HG03196 (cell line): ENCODE results near the gene SNAPC5.
"Not testable (repeated sequence)": the region's sequence is repeated elsewhere in the genome, so short reads cannot be mapped to it uniquely, and the experiment has no call there.

Source experiments
- ATAC-seq: cut with Tn5 transposase; IDR thresholded peaks from one replicate; pipeline ENCODE4 v1.9.1; 2021; ENCODE audit not compliant: unreplicated experiment

SNAPC5 gene

DNA sequence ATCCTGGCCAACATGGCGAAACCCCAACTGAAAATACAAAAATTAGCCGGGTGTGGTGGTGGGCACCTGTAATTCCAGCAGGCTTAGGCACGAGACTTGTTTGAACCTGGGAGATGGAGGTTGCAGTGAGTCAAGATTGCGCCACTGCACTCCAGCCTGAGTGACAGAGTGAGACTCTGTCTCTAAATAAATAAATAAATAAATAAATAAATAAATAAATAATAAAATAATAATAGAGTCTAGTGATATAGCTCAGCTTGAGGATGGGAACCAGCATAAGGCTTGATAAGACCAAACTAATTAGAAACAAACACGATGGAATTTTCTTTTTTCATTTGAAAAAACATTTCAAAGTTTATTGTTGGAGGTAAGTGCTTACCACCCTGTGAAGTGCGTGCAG lies 36.3 kb downstream of the SNAPC5 start:
- not testable (repeated sequence) for ATAC-seq

DNA sequence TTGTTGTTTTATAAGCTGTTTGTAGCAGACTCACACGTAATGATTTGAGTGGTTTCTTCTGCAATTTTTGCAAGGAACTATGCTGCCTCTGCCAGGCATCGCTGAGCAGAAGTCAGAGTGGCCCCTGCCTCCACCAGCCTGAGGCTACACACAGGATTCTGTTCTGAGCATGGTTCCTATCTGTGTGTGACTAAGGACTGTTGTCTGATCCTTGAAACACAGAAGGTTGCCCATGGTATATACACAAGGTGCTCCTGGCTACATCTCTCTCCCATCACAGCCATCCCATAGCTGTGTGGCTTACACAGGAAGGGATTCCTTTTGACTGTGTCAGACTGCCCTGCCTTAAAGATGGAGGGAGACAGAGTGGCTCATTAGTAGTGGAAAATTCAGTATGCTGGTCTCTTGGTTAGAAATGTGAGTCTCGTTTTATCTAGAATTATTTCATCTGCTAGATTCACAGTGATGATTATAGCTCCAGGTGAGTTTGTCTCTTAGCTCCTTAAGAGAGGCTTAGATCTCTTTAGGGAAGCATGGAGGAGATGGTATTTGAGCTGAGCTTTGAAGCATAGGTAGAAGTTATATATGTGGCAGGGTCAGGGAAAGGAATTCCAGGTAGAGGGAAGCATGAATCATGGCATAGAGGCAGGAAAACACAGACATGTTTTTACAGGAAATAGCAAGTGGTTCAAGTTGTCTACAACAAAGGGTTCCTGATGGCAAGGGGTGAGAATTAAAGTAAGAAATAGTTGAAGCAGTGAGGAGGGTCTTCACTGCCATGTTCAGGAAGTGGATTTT lies 37.5 kb downstream of the SNAPC5 start:
- ATAC-seq = no peak

DNA sequence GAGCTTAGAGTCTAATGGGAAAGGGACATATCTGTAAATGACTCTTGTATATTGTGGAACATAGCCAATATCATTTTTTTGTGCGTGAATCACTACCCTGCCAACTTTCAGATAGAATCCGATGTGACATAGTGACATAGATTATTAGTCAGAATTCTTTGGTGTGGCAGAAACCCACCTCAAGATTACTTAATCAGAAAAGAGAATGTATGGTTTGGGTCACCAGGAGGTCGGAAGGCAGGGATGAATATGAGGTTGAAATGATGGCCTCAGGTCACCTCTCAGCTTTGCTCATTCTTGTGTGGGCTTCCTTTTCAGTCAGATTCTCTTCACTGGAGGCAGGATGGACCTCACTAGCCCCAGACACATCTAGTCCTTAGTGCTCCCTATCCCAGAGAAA lies 41.4 kb downstream of the SNAPC5 start:
- no peak for ATAC-seq

DNA sequence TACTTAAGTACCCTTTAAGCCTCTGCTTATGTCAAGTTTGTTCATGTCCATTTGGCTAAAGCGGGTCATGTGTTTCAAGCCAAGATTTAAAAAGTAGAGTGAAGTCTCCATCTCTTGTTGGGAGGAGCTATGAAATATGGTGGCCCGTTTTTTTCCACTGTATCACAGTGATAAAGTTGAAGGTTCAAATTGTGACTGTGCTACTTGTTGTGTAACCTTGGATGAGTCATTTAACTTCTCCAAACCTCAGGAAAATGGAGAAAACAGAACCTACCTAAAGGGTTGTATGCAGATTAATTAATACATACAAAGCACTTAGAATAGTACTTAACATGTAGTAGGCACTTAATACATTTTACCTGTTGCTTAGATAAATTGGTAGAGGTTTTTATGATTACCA lies 43.4 kb downstream of the SNAPC5 start:
- no peak for ATAC-seq

DNA sequence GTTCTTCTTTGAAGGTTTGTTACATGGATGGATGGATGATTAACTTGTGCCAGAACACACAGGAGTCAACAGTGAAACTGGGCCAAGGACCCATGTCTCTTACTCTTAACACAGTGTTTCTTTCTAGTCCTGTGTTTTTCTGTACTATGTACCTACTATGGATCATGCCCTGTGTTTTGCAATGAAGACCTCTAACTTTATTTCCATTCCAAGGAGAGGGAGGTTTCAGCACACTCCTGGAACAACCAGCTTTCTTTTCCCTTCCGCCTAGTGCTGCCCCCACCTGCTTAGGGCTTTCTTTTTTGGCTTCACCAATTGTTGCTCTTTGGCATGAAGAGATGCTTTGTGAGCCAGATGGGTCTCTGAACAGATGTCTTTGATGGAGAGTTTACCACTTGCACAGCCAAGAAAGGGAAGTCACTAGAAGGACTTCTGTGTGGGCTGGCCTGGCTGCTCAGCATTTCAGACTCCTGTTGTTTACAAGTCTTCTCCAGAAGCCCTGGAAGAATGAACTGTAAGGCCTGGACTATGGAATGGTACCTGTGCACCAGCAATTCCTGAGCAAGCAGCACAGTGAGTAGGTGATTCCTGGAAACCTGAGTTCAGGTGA lies 44.5 kb downstream of the SNAPC5 start:
- no peak for ATAC-seq

DNA sequence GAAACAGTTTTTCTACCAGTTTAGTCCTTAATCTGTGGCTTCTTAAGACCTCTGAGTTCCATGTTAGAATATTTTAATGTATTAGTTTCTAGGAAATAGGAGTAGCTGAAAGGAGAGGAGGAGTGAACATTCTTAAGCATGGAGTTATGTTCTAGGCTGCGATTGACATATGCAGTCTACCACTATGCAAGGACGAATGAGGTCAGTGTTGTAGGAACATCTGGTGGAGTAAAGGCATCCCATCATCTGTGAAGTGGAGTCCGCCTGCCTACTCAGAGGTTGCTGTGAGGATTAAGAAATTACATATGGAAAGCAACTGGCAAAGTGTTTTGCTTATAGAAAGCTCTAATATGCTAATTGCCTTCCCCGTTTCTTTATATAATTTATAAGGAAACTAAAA lies 45.1 kb downstream of the SNAPC5 start:
- no peak for ATAC-seq
